HepG2 (cell line): ENCODE data around the gene NAE1.

Experiments used
- CTCF ChIP-seq: sonication (generic); formaldehyde crosslinking; IDR thresholded peaks from 2 replicates; pipeline ENCODE4 v1.5.0; 2020; ENCODE audit warnings: mild to moderate bottlenecking, missing genetic modification reagents, moderate library complexity
- GABPA ChIP-seq, 2 experiments: IDR thresholded peaks; 2 replicates each; pipeline ENCODE4 v1.6.1; 2011 to 2016; ENCODE audit warnings: low read depth in 2 of 2, low read length in 1 of 2, missing biosample characterization in 1 of 2, missing genetic modification characterization in 1 of 2
- RAD51 ChIP-seq: fragments of 450-650 bp; IDR thresholded peaks from 2 replicates; pipeline ENCODE4 v1.6.1; 2016; ENCODE audit warnings: borderline replicate concordance
- RBM22 ChIP-seq: fragments of 200-400 bp; formaldehyde crosslinking; optimal IDR thresholded peaks from 2 replicates; pipeline ENCODE3; 2017; ENCODE audit warnings: mild to moderate bottlenecking, low read length, moderate library complexity
- ZNF335 ChIP-seq: sonication (generic); formaldehyde crosslinking; IDR thresholded peaks from 2 replicates; pipeline ENCODE4 v1.4.0; 2020; ENCODE audit warnings: missing genetic modification reagents
- ZNF652 ChIP-seq: IDR thresholded peaks from 2 replicates; pipeline ENCODE4 v1.6.1; 2016; ENCODE audit warnings: low read depth, borderline replicate concordance
- TF ChIP-seq, protein P1 (sequence below): sonication (generic); formaldehyde crosslinking; IDR thresholded peaks from 2 replicates; pipeline ENCODE4 v1.5.1; 2020; ENCODE audit warnings: mild to moderate bottlenecking, missing genetic modification reagents, moderate library complexity
- TF ChIP-seq, protein P2 (sequence below): IDR thresholded peaks from 2 replicates; pipeline ENCODE4 v1.6.1; 2012; ENCODE audit warnings: inconsistent platforms
- TF ChIP-seq, protein P3 (sequence below): sonication (generic); formaldehyde crosslinking; IDR thresholded peaks from 2 replicates; pipeline ENCODE4 v1.4.0; 2020; ENCODE audit warnings: missing genetic modification reagents

- TF ChIP-seq RBM22, result no peak
- TF ChIP-seq GABPA (IDR thresholded peaks at IDR 0.05; ENCODE audit: low read depth, low read length), result no peak
- TF ChIP-seq GABPA (CRISPR knock-in tag; IDR thresholded peaks at IDR 0.05; ENCODE audit: low read depth), result no peak
- TF ChIP-seq, protein P1, sequence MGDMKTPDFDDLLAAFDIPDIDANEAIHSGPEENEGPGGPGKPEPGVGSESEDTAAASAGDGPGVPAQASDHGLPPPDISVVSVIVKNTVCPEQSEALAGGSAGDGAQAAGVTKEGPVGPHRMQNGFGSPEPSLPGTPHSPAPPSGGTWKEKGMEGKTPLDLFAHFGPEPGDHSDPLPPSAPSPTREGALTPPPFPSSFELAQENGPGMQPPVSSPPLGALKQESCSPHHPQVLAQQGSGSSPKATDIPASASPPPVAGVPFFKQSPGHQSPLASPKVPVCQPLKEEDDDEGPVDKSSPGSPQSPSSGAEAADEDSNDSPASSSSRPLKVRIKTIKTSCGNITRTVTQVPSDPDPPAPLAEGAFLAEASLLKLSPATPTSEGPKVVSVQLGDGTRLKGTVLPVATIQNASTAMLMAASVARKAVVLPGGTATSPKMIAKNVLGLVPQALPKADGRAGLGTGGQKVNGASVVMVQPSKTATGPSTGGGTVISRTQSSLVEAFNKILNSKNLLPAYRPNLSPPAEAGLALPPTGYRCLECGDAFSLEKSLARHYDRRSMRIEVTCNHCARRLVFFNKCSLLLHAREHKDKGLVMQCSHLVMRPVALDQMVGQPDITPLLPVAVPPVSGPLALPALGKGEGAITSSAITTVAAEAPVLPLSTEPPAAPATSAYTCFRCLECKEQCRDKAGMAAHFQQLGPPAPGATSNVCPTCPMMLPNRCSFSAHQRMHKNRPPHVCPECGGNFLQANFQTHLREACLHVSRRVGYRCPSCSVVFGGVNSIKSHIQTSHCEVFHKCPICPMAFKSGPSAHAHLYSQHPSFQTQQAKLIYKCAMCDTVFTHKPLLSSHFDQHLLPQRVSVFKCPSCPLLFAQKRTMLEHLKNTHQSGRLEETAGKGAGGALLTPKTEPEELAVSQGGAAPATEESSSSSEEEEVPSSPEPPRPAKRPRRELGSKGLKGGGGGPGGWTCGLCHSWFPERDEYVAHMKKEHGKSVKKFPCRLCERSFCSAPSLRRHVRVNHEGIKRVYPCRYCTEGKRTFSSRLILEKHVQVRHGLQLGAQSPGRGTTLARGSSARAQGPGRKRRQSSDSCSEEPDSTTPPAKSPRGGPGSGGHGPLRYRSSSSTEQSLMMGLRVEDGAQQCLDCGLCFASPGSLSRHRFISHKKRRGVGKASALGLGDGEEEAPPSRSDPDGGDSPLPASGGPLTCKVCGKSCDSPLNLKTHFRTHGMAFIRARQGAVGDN (CRISPR knock-in tag), result no peak
- TF ChIP-seq ZNF652 (CRISPR knock-in tag), result no peak
- TF ChIP-seq, protein P2, sequence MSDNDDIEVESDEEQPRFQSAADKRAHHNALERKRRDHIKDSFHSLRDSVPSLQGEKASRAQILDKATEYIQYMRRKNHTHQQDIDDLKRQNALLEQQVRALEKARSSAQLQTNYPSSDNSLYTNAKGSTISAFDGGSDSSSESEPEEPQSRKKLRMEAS, result no peak
- TF ChIP-seq, protein P3, sequence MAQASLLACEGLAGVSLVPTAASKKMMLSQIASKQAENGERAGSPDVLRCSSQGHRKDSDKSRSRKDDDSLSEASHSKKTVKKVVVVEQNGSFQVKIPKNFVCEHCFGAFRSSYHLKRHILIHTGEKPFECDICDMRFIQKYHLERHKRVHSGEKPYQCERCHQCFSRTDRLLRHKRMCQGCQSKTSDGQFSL (CRISPR knock-in tag), result no peak
- no peak for TF ChIP-seq CTCF (CRISPR knock-in tag)
- TF ChIP-seq RAD51, result no peak
- no peak for TF ChIP-seq ZNF335
Measured at GRCh38 chr16:66858740-66859396, 28.1 kb upstream of the NAE1 start.
